SK-N-SH treated with all-trans-retinoic acid at 6 μM for 48 hours (cell line): ENCODE measurements around the gene C11orf71.

Source experiments
- ATAC-seq: fragments of 200-7000 bp; cut with Tn5 transposase; 3 replicates; pipeline ENCODE4 v1.9.1; 2020; ENCODE audit warnings: mild to moderate bottlenecking, moderate library complexity
- ARNTL ChIP-seq: fragments of 450-650 bp; formaldehyde crosslinking; IDR thresholded peaks from 2 replicates; pipeline ENCODE4 v1.5.0; 2020; ENCODE audit warnings: low read depth, mild to moderate bottlenecking, moderate library complexity, borderline replicate concordance
- CSDC2 ChIP-seq: fragments of 250-450 bp; sonication (Bioruptor Pico); IDR thresholded peaks from 2 replicates; pipeline ENCODE4 v1.5.0; 2020; ENCODE audit warnings: mild to moderate bottlenecking, moderate library complexity
- ESRRG ChIP-seq: fragments of 250-450 bp; sonication (Bioruptor Pico); IDR thresholded peaks from 2 replicates; pipeline ENCODE4 v1.6.1; 2021; ENCODE audit warnings: mild to moderate bottlenecking
- ISL1 ChIP-seq: fragments of 250-450 bp; sonication (Bioruptor Pico); IDR thresholded peaks from 2 replicates; pipeline ENCODE4 v2.1.2; 2022; ENCODE audit warnings: mild to moderate bottlenecking, moderate library complexity
- OSR1 ChIP-seq: fragments of 250-450 bp; sonication (Bioruptor Pico); IDR thresholded peaks from 2 replicates; pipeline ENCODE4 v1.8.0; 2022; ENCODE audit warnings: moderate library complexity, mild to moderate bottlenecking, inconsistent platforms
- PPARA ChIP-seq: fragments of 250-450 bp; sonication (Bioruptor Pico); IDR thresholded peaks from 2 replicates; pipeline ENCODE4 v1.5.0; 2020; ENCODE audit warnings: mild to moderate bottlenecking, borderline replicate concordance
- SNAI2 ChIP-seq: fragments of 250-450 bp; sonication (Bioruptor Pico); IDR thresholded peaks from 2 replicates; pipeline ENCODE4 v1.5.0; 2020; ENCODE audit warnings: mild to moderate bottlenecking, moderate library complexity
- TCF4 ChIP-seq: fragments of 250-450 bp; sonication (Bioruptor Pico); IDR thresholded peaks from 2 replicates; pipeline ENCODE4 v1.8.0; 2021; ENCODE audit warnings: mild to moderate bottlenecking, moderate library complexity, borderline replicate concordance
- TOX ChIP-seq: fragments of 250-450 bp; sonication (Bioruptor Pico); IDR thresholded peaks from 2 replicates; pipeline ENCODE4 v1.8.0; 2021; ENCODE audit warnings: mild to moderate bottlenecking, moderate library complexity, borderline replicate concordance
- ZC3H10 ChIP-seq: fragments of 250-450 bp; sonication (Bioruptor Pico); IDR thresholded peaks from 2 replicates; pipeline ENCODE4 v1.5.1; 2021; ENCODE audit warnings: mild to moderate bottlenecking, moderate library complexity
- ZFP3 ChIP-seq: fragments of 250-450 bp; sonication (Bioruptor Pico); IDR thresholded peaks from 2 replicates; pipeline ENCODE4 v1.5.0; 2020; ENCODE audit warnings: mild to moderate bottlenecking, moderate library complexity
- ZFP30 ChIP-seq: fragments of 450-650 bp; formaldehyde crosslinking; IDR thresholded peaks from 2 replicates; pipeline ENCODE4 v1.5.0; 2022; ENCODE audit warnings: mild to moderate bottlenecking, moderate library complexity
- ZNF565 ChIP-seq: fragments of 450-650 bp; formaldehyde crosslinking; conservative IDR thresholded peaks from 2 replicates; pipeline ENCODE4 v1.5.0; 2020; ENCODE audit warnings: low read depth, mild to moderate bottlenecking, moderate library complexity
- ZNF70 ChIP-seq: fragments of 450-650 bp; formaldehyde crosslinking; IDR thresholded peaks from 2 replicates; pipeline ENCODE4 v1.5.0; 2020; ENCODE audit warnings: mild to moderate bottlenecking, moderate library complexity
- ZNF8 ChIP-seq: fragments of 450-650 bp; formaldehyde crosslinking; IDR thresholded peaks from 2 replicates; pipeline ENCODE4 v1.5.0; 2020; ENCODE audit warnings: mild to moderate bottlenecking, moderate library complexity
- TF ChIP-seq, protein P1 (sequence below): fragments of 250-450 bp; sonication (Bioruptor Pico); IDR thresholded peaks from 2 replicates; pipeline ENCODE4 v1.8.0; 2020; ENCODE audit warnings: mild to moderate bottlenecking, moderate library complexity, borderline replicate concordance
- TF ChIP-seq, protein P2 (sequence below): fragments of 250-450 bp; sonication (Bioruptor Pico); IDR thresholded peaks from 2 replicates; pipeline ENCODE4 v1.5.1; 2021; ENCODE audit warnings: mild to moderate bottlenecking, moderate library complexity
- TF ChIP-seq, protein P3 (sequence below): fragments of 250-450 bp; sonication (Bioruptor Pico); IDR thresholded peaks from 2 replicates; pipeline ENCODE4 v1.8.0; 2021; ENCODE audit warnings: low read depth, mild to moderate bottlenecking, moderate library complexity, borderline replicate concordance

The C11orf71 gene

DNA sequence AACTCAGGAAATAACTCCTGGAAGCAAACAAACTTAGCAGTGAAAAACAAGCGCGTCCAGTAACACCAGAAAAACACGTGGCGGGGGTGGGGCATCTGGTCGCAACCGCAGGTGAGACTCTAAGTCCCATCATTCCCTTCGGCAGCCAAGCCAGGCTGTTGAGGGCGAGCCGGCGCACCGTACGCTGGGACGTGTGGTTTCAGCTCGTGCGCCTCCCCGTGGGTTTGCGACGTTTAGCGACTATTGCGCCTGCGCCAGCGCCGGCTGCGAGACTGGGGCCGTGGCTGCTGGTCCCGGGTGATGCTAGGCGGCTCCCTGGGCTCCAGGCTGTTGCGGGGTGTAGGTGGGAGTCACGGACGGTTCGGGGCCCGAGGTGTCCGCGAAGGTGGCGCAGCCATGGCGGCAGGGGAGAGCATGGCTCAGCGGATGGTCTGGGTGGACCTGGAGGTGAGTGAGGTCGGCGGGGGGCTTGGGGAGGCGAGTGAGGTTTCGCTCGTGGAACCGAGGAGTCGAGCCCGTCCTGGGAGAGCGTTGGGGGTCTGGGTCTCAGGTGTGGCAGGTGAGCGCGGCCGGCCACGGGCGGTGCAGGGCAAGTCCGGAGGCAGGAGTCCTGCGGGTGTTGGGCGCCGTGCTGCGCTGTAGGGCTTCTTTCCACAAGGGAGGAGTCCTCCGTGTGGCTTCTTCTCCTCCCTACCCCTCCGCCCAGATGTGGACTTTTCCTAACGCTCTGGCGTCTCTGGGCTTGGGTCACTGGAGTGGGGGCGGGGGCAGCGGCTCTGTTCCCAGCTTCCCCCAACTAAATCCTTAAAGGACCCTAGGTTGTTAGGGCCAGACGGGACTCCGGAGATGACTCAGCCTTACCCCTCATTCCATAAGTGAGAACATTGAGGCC lies 39.2 kb upstream of the C11orf71 start, which contains the start of gene REXO2:
Gene REXO2, plus strand, starts transcription at position 239 of the 892 bp plus-strand sequence. Its CDS starts 62 bp downstream, at position 301.
- peak; percentile 96 for ATAC-seq
- TF ChIP-seq, protein P1, sequence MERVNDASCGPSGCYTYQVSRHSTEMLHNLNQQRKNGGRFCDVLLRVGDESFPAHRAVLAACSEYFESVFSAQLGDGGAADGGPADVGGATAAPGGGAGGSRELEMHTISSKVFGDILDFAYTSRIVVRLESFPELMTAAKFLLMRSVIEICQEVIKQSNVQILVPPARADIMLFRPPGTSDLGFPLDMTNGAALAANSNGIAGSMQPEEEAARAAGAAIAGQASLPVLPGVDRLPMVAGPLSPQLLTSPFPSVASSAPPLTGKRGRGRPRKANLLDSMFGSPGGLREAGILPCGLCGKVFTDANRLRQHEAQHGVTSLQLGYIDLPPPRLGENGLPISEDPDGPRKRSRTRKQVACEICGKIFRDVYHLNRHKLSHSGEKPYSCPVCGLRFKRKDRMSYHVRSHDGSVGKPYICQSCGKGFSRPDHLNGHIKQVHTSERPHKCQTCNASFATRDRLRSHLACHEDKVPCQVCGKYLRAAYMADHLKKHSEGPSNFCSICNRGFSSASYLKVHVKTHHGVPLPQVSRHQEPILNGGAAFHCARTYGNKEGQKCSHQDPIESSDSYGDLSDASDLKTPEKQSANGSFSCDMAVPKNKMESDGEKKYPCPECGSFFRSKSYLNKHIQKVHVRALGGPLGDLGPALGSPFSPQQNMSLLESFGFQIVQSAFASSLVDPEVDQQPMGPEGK = no peak
- no peak for TF ChIP-seq ARNTL (CRISPR knock-in tag)
- no peak for TF ChIP-seq TOX (CRISPR knock-in tag)
- TF ChIP-seq, protein P2, sequence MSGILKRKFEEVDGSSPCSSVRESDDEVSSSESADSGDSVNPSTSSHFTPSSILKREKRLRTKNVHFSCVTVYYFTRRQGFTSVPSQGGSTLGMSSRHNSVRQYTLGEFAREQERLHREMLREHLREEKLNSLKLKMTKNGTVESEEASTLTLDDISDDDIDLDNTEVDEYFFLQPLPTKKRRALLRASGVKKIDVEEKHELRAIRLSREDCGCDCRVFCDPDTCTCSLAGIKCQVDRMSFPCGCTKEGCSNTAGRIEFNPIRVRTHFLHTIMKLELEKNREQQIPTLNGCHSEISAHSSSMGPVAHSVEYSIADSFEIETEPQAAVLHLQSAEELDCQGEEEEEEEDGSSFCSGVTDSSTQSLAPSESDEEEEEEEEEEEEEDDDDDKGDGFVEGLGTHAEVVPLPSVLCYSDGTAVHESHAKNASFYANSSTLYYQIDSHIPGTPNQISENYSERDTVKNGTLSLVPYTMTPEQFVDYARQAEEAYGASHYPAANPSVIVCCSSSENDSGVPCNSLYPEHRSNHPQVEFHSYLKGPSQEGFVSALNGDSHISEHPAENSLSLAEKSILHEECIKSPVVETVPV (CRISPR knock-in tag) = no peak
- TF ChIP-seq, protein P3, sequence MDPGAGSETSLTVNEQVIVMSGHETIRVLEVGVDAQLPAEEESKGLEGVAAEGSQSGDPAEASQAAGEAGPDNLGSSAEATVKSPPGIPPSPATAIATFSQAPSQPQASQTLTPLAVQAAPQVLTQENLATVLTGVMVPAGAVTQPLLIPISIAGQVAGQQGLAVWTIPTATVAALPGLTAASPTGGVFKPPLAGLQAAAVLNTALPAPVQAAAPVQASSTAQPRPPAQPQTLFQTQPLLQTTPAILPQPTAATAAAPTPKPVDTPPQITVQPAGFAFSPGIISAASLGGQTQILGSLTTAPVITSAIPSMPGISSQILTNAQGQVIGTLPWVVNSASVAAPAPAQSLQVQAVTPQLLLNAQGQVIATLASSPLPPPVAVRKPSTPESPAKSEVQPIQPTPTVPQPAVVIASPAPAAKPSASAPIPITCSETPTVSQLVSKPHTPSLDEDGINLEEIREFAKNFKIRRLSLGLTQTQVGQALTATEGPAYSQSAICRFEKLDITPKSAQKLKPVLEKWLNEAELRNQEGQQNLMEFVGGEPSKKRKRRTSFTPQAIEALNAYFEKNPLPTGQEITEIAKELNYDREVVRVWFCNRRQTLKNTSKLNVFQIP = no peak
- TF ChIP-seq OSR1 = no peak
- no peak for TF ChIP-seq ZFP30 (CRISPR knock-in tag)
- TF ChIP-seq ZFP3 (CRISPR knock-in tag) = no peak
- no peak for TF ChIP-seq SNAI2 (CRISPR knock-in tag)
- TF ChIP-seq CSDC2 = no peak; the same call in 1 of the 2 replicates
- TF ChIP-seq ZNF565 = no peak
- TF ChIP-seq ZNF8 (CRISPR knock-in tag) = no peak
- no peak for TF ChIP-seq TCF4 (CRISPR knock-in tag)
- no peak for TF ChIP-seq ESRRG (CRISPR knock-in tag)
- no peak for TF ChIP-seq PPARA (CRISPR knock-in tag)
- no peak for TF ChIP-seq ZNF70 (CRISPR knock-in tag)

DNA sequence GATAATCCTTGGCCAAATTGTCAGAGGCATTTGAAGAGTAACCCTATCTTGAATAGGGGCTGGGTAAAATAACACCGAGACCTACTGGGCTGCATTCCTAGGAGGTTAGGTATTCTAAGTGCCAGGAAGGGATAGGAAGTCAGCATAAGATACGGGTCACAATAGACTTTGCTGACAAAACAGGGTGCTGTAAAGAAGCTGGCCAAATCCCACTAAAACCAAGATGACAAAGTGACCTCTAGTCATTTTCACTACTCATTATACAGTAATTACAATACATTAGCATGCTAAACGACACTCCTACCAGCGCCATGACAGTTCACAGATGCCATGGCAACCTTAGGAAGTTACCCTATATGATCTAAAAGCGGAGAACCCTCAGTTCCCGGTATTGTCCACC lies 38.0 kb upstream of the C11orf71 start:
- ATAC-seq = no peak
- TF ChIP-seq TCF4 (CRISPR knock-in tag) = no peak
- TF ChIP-seq, all 23 proteins: peak for 0

DNA sequence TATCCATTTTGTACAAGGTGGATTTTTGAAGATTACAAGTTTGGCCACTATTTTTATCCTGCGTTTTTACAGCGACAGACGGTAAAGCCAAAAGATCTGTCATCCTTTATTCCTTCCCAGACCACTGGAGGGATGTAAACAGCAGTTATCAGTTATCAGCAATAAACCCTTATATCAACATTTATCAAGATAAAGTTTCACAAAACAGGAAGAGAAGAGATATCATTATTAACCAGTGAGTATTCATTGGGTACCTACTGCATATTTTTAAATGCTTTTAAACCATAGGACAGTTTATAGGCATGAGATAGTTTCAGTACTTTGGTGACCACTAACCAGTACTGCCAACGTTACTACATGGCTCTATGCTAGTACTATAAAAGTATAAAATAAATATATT lies 33.1 kb upstream of the C11orf71 start:
- TF ChIP-seq ESRRG (CRISPR knock-in tag) (no peak), ZC3H10 (CRISPR knock-in tag) (no peak), OSR1 (no peak), ARNTL (CRISPR knock-in tag) (no peak), ZNF70 (CRISPR knock-in tag) (no peak), TOX (CRISPR knock-in tag) (no peak), PPARA (CRISPR knock-in tag) (no peak), TCF4 (CRISPR knock-in tag) (no peak), ISL1 (CRISPR knock-in tag) (no peak), ZNF565 (no peak)
- TF ChIP-seq, protein P2 (CRISPR knock-in tag) = no peak
- TF ChIP-seq, protein P1 = no peak
- TF ChIP-seq, protein P3 = no peak
- no peak for ATAC-seq
